H54 (cell line): ENCODE data around the gene NCLN.
"Not testable (repeated sequence)": the region's sequence is repeated elsewhere in the genome, so short reads cannot be mapped to it uniquely, and the experiment has no call there.

Source experiments
- DNase-seq: peaks from one replicate; pipeline ENCODE4 v3.0.0; 2011; ENCODE audit warnings: low spot score, mixed read lengths; ENCODE audit not compliant: insufficient read length
- FAIRE-seq: peaks from 3 replicates; lab custom pipeline; 2011; peaks lifted over from hg19 to GRCh38; lab: Jason Lieb, UNC
- POLR2A ChIP-seq: IDR thresholded peaks from 2 replicates; pipeline ENCODE4 v1.6.1; 2011; ENCODE audit warnings: low read depth, mild to moderate bottlenecking, low read length

Gene NCLN

DNA sequence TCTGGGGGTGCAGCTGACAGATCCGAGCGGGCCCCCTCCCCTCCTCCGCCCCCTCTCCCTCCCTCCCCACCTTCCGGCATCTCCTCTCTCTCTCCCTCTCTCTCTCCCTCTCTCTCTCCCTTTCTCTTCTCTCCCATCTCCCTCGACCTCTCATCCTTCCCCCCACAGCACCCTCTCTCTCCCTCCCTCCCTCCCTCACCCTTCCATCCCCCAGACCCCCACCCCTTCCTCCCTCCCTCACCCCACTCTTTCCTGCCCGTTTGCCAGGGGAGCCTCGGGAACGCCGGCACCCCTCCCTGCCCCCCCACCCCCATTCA, 39.4 kb downstream of the NCLN start:
- no peak for TF ChIP-seq POLR2A
- no peak for DNase-seq
- no peak for FAIRE-seq

- FAIRE-seq: no peak
- DNase-seq: no peak
- TF ChIP-seq POLR2A: no peak
Measured at GRCh38 chr19:3225677-3226093, 40.0 kb downstream of the NCLN start.

GRCh38 chr19:3227054-3227626, 41.4 kb downstream of the NCLN start:
- TF ChIP-seq POLR2A: no peak
- no peak for FAIRE-seq
- DNase-seq: no peak

DNA sequence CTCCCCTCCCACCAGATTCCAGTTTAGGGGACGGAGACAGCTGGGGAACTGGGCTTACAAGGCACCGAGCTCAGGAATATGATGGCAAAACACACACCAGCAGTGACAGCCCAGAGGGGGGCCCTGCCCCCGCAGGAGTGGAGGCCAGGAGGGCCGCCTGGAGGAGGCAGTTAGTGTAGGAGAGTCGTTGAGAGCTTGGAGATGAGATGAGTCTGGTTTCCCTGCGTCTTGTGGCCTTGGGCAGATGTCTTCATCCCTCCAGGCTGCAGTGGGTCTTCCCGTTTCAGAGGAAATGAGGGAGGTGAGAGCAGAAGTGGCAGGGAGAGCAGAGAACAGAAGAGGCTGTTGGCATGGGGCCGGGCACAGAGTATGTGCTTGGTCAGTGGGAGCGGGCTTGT, 43.6 kb downstream of the NCLN start:
- FAIRE-seq (no peak), DNase-seq (no peak)
- TF ChIP-seq POLR2A: no peak

GRCh38 chr19:3229888-3230496, 44.3 kb downstream of the NCLN start:
- no peak for TF ChIP-seq POLR2A
- no peak for FAIRE-seq
- no peak for DNase-seq

GRCh38 chr19:3231288-3231687, 45.6 kb downstream of the NCLN start:
- FAIRE-seq: no peak
- no peak for TF ChIP-seq POLR2A
- no peak for DNase-seq

- no peak for DNase-seq
- no peak for FAIRE-seq
- TF ChIP-seq POLR2A: no peak
Measured at GRCh38 chr19:3233116-3233515, 47.4 kb downstream of the NCLN start.

- no peak for DNase-seq
- TF ChIP-seq POLR2A: no peak
- FAIRE-seq: no peak
Measured at GRCh38 chr19:3233831-3234230, 48.1 kb downstream of the NCLN start.

DNA sequence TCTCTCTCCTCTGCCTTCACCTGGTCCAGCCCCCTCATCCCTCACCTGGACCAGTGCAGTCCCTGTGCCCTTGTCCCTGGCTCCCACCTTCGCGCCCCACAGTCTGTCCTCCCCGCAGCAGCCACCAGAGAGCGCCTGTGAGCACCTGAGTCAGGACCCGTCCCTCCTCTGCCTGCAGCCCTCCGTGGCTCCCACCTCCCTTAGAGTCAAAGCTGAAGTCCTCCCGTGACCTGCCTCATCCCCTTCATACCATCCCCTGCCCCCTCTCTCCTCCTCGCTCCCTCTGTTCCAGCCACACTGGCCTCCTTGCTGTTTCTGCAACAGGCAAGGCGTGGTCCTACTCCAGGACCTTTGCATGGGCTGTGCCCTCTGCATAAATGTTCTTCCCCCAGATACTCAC, 49.1 kb downstream of the NCLN start:
- FAIRE-seq (no peak), DNase-seq (no peak)
- no peak for TF ChIP-seq POLR2A

DNA sequence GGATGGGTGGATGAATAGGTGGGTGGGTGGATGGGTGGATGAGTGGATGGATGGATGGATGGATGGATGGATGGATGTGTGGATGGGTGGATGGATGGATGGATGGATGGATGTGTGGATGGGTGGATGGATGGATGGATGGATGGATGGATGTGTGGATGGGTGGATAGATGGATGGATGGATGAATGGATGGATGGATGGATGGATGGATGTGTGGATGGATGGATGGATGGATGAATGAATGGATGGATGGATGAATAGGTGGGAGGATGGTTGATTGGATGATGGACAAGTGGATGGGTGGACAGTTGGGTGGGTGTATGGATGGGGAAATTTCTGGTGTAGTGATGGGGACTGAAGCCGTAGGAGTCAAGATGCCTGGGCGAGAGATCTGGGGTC, 49.9 kb downstream of the NCLN start:
- DNase-seq, FAIRE-seq: not testable (repeated sequence)

- FAIRE-seq: no peak
Measured at GRCh38 chr19:3236272-3236671, 50.5 kb downstream of the NCLN start.

GRCh38 chr19:3238066-3238561, 52.4 kb downstream of the NCLN start:
- TF ChIP-seq POLR2A: no peak
- FAIRE-seq (no peak), DNase-seq (no peak)

More at GRCh38 chr19:3236272-3236671, 50.5 kb downstream of the NCLN start:
- DNase-seq: no peak
- no peak for TF ChIP-seq POLR2A

- FAIRE-seq: no peak
- DNase-seq: no peak
Measured at GRCh38 chr19:3239367-3239766, 53.6 kb downstream of the NCLN start.

DNA sequence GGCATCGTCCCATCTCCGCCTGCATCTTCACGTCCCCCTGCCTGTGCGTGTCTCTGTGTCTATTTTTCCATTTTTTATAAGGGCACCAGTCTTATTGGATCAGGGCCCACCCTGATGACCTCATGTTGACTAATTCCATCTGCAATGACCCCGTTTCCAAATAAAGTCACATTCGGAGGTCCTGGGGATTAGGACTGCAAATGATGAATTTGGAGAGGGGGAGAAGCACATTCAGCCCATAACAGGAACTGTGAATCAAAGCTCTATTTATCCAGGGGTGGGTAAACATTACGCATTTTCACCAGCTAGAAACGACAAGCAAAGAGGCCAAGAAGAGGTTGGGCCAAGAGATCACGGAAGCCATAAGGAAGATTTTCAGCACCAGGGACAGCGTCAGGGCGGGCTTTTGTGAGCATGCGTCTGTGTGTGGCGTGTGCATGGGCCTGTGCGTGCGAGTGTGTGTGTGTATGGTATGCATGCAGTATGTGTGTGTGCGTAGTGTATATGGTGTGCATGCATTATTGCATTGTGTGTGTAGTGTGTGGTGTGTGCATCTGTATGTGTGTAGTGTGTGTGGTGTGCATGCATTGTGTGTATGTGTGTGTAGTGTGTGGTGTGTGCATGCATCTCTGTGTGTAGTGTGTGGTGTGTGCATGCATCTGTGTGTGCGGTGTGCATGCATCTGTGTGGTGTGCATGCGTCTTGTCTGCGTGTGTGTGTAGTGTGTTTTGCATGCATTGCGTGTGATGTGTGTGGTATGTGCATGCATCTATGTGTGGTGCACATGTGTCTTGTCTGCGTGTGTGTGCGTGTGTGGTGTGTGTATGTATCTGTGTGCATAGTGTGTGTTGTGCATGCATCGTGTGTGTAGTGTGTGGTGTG, 58.3 kb downstream of the NCLN start:
- no peak for TF ChIP-seq POLR2A
- FAIRE-seq: no peak
- no peak for DNase-seq

More at GRCh38 chr19:3239367-3239766, 53.6 kb downstream of the NCLN start:
- no peak for TF ChIP-seq POLR2A
